Glutamatergic neuron (in vitro differentiated cells): ENCODE measurements around the gene BRIX1. TPM values are rescaled to one million over a fixed set of nuclear protein-coding genes. Genes with fewer than 3 reads are reported as not detected.
"Not testable (repeated sequence)": the region's sequence is repeated elsewhere in the genome, so short reads cannot be mapped to it uniquely, and the experiment has no call there.

Experiments
- DNase-seq: peaks from one replicate; pipeline ENCODE4 v3.0.0; 2022
- H3K27ac Mint-ChIP-seq: one replicate; pipeline ENCODE4 v1.8.0; 2020; ENCODE audit warnings: mild to moderate bottlenecking, mixed read lengths, inconsistent platforms; ENCODE audit not compliant: unreplicated experiment
- H3K27me3 Mint-ChIP-seq: one replicate; pipeline ENCODE4 v1.8.0; 2020; ENCODE audit warnings: mild to moderate bottlenecking, moderate library complexity, mixed read lengths, inconsistent platforms; ENCODE audit not compliant: unreplicated experiment
- H3K36me3 Mint-ChIP-seq: one replicate; pipeline ENCODE4 v1.8.0; 2020; ENCODE audit warnings: mild to moderate bottlenecking, mixed read lengths, inconsistent platforms; ENCODE audit not compliant: unreplicated experiment
- H3K4me1 Mint-ChIP-seq: one replicate; pipeline ENCODE4 v1.8.0; 2020; ENCODE audit warnings: mild to moderate bottlenecking, low read depth, mixed read lengths, inconsistent platforms; ENCODE audit not compliant: unreplicated experiment
- H3K4me3 Mint-ChIP-seq: one replicate; pipeline ENCODE4 v1.8.0; 2020; ENCODE audit warnings: mild to moderate bottlenecking, mixed read lengths, inconsistent platforms; ENCODE audit not compliant: unreplicated experiment
- H3K9me3 Mint-ChIP-seq: one replicate; pipeline ENCODE4 v1.8.0; 2020; ENCODE audit warnings: mild to moderate bottlenecking, moderate library complexity, mixed read lengths, inconsistent platforms; ENCODE audit not compliant: unreplicated experiment
- total RNA-seq: library from RNA; stranded (reverse); fragmentation: NEBNext Ultra II Directional; extraction: Animal tissue kit (Norgen Biotek cat#: 25700); gene quantifications from one replicate; pipeline ENCODE4 v1.2.1, GENCODE V29; 2021; ENCODE audit not compliant: unreplicated experiment
- TF ChIP-seq, protein P1 (sequence below): fragments of 200-600 bp; sonication (generic); IDR thresholded peaks from one replicate; pipeline ENCODE4 v1.5.0; 2021; ENCODE audit not compliant: partially characterized antibody, unreplicated experiment

Gene BRIX1
- total RNA-seq, 1 donor from 2014 or later: 19.0 TPM

DNA sequence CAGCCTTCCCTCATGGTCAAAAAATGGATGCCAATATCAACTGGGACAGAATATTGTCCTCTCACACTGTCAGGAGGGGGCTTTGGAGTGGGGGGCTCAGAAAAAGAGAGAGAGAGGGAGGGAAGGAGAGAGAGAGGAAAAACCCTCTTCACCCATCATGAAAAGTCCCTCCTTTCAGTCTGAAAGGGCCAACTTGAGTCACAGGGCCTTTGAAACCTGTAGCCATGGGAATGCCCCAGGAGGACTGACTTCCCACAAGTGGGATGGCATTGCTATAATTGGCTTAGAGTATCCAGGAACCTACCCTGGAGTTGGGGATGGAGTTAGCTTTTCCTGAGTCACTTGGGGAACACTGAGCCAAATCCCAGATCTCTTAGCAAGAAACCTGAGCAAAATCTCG, 55.0 kb downstream of the BRIX1 start:
- Mint-ChIP-seq H3K4me3 (no peak overlapping the region), H3K36me3 (peaks cover 4% of the 10 kb centered on the region), H3K9me3 (peaks cover 2% of the 10 kb centered on the region), H3K4me1 (no peaks in the 10 kb centered on the region), H3K27me3 (no peaks in the 10 kb centered on the region), H3K27ac (no peak overlapping the region)
- TF ChIP-seq, protein P1, sequence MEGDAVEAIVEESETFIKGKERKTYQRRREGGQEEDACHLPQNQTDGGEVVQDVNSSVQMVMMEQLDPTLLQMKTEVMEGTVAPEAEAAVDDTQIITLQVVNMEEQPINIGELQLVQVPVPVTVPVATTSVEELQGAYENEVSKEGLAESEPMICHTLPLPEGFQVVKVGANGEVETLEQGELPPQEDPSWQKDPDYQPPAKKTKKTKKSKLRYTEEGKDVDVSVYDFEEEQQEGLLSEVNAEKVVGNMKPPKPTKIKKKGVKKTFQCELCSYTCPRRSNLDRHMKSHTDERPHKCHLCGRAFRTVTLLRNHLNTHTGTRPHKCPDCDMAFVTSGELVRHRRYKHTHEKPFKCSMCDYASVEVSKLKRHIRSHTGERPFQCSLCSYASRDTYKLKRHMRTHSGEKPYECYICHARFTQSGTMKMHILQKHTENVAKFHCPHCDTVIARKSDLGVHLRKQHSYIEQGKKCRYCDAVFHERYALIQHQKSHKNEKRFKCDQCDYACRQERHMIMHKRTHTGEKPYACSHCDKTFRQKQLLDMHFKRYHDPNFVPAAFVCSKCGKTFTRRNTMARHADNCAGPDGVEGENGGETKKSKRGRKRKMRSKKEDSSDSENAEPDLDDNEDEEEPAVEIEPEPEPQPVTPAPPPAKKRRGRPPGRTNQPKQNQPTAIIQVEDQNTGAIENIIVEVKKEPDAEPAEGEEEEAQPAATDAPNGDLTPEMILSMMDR: no peak
- no peak for DNase-seq

DNA sequence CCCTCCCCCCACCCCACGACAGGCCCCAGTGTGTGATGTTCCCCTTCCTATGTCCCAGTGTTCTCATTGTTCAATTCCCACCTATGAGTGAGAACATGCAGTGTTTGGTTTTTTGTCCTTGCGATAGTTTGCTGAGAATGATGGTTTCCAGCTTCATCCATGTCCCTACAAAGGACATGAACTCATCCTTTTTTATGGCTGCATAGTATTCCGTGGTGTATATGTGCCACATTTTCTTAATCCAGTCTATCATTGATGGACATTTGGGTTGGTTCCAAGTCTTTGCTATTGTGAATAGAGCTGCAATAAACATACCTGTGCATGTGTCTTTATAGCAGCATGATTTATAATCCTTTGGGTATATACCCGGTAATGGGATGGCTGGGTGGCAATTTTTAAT, 56.1 kb downstream of the BRIX1 start:
- H3K27me3 Mint-ChIP-seq, H3K27ac Mint-ChIP-seq, H3K4me1 Mint-ChIP-seq, H3K36me3 Mint-ChIP-seq, DNase-seq, H3K9me3 Mint-ChIP-seq, H3K4me3 Mint-ChIP-seq: not testable (repeated sequence)

Other genes starting within 250 kb of the BRIX1 start
- 1.2 TPM for gene TTC23L, start 76.5 kb upstream of the BRIX1 start, total RNA-seq
- gene RAD1, start 207 bp upstream of the BRIX1 start, total RNA-seq: 21.9 TPM
- gene DNAJC21, start 13.8 kb downstream of the BRIX1 start, total RNA-seq: 28.6 TPM
- gene AGXT2, start 132.2 kb downstream of the BRIX1 start, total RNA-seq: not detected